ENCODE results near the gene EHBP1L1.

EHBP1L1 gene

GRCh38 chr11:65546217-65546958 is 29.5 kb upstream of the EHBP1L1 start:
- DNase-seq (ENCODE audit: low read depth, low spot score), result peak; percentile 96

GRCh38 chr11:65547446-65548125 is 28.3 kb upstream of the EHBP1L1 start:
- no peak for DNase-seq (ENCODE audit: low read depth, low spot score)

- DNase-seq (ENCODE audit: low read depth, low spot score), result no peak
Measured at GRCh38 chr11:65548395-65548794, 27.5 kb upstream of the EHBP1L1 start.

GRCh38 chr11:65549096-65549495 is 26.8 kb upstream of the EHBP1L1 start:
- no peak for DNase-seq (ENCODE audit: low read depth, low spot score)

GRCh38 chr11:65551572-65552387 is 24.1 kb upstream of the EHBP1L1 start:
- no peak for DNase-seq (ENCODE audit: low read depth, low spot score)

GRCh38 chr11:65552388-65552951 is 23.4 kb upstream of the EHBP1L1 start:
- no peak for DNase-seq (ENCODE audit: low read depth, low spot score)

- no peak for DNase-seq (ENCODE audit: low read depth, low spot score)
Measured at GRCh38 chr11:65553301-65554001, 22.4 kb upstream of the EHBP1L1 start.

- DNase-seq (ENCODE audit: low read depth, low spot score), result no peak
Measured at GRCh38 chr11:65554057-65554818, 21.6 kb upstream of the EHBP1L1 start.

GRCh38 chr11:65554842-65555430 is 20.9 kb upstream of the EHBP1L1 start:
- DNase-seq (ENCODE audit: low read depth, low spot score), result no peak

- no peak for DNase-seq (ENCODE audit: low read depth, low spot score)
Measured at GRCh38 chr11:65555693-65556231, 20.1 kb upstream of the EHBP1L1 start.

- no peak for DNase-seq (ENCODE audit: low read depth, low spot score)
Measured at GRCh38 chr11:65556470-65557279, 19.2 kb upstream of the EHBP1L1 start.

- no peak for DNase-seq (ENCODE audit: low read depth, low spot score)
Measured at GRCh38 chr11:65557280-65558001, 18.4 kb upstream of the EHBP1L1 start.

GRCh38 chr11:65558002-65558929 is 17.6 kb upstream of the EHBP1L1 start, which contains the start of gene LTBP3:
LTBP3 (minus strand) TSS chr11:65558359; CDS start chr11:65557959, 400 bp downstream.
- DNase-seq (ENCODE audit: low read depth, low spot score), result no peak

- no peak for DNase-seq (ENCODE audit: low read depth, low spot score)
Measured at GRCh38 chr11:65558930-65559509, 16.8 kb upstream of the EHBP1L1 start.

GRCh38 chr11:65559535-65559934 is 16.3 kb upstream of the EHBP1L1 start:
- no peak for DNase-seq (ENCODE audit: low read depth, low spot score)

GRCh38 chr11:65559951-65560537 is 15.8 kb upstream of the EHBP1L1 start:
- no peak for DNase-seq (ENCODE audit: low read depth, low spot score)

Data from activated naive CD8-positive, alpha-beta T cell treated with anti-CD3 and anti-CD28 coated beads, Interleukin-2, amount 50 U/mL, for 16 hours (primary cell).